ENCODE data around the gene REEP1. TPM values are rescaled to one million over a fixed set of nuclear protein-coding genes. Genes with fewer than 3 reads are reported as not detected.
"Not testable (repeated sequence)": the region's sequence is repeated elsewhere in the genome, so short reads cannot be mapped to it uniquely, and the experiment has no call there.

The REEP1 gene
- total RNA-seq, 1 donor from 2014 or later: 0.62 TPM

- H3K36me3 Mint-ChIP-seq (ENCODE audit: low read depth, unreplicated experiment): no peaks in the 10 kb centered on the region
- H3K9me3 Mint-ChIP-seq (ENCODE audit: unreplicated experiment): no peaks in the 10 kb centered on the region
- no peak for DNase-seq (ENCODE audit: low spot score)
- no peak overlapping the region for H3K4me3 Mint-ChIP-seq (ENCODE audit: unreplicated experiment)
- H3K27me3 Mint-ChIP-seq (ENCODE audit: unreplicated experiment): no peaks in the 10 kb centered on the region
- no peaks in the 10 kb centered on the region for H3K4me1 Mint-ChIP-seq (ENCODE audit: unreplicated experiment)
- TF ChIP-seq, protein P1, sequence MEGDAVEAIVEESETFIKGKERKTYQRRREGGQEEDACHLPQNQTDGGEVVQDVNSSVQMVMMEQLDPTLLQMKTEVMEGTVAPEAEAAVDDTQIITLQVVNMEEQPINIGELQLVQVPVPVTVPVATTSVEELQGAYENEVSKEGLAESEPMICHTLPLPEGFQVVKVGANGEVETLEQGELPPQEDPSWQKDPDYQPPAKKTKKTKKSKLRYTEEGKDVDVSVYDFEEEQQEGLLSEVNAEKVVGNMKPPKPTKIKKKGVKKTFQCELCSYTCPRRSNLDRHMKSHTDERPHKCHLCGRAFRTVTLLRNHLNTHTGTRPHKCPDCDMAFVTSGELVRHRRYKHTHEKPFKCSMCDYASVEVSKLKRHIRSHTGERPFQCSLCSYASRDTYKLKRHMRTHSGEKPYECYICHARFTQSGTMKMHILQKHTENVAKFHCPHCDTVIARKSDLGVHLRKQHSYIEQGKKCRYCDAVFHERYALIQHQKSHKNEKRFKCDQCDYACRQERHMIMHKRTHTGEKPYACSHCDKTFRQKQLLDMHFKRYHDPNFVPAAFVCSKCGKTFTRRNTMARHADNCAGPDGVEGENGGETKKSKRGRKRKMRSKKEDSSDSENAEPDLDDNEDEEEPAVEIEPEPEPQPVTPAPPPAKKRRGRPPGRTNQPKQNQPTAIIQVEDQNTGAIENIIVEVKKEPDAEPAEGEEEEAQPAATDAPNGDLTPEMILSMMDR (IDR thresholded peaks at IDR 0.05; ENCODE audit: unreplicated experiment): no peak
- H3K27ac Mint-ChIP-seq (ENCODE audit: unreplicated experiment): no peak overlapping the region
These were observed 14.8 kb upstream of the REEP1 start for GRCh38 chr2:86352137-86352726.

GRCh38 chr2:86350751-86351150 lies 13.3 kb upstream of the REEP1 start:
- TF ChIP-seq, protein P1 (IDR thresholded peaks at IDR 0.05; ENCODE audit: unreplicated experiment): no peak
- no peaks in the 10 kb centered on the region for H3K27me3 Mint-ChIP-seq (ENCODE audit: unreplicated experiment)
- H3K9me3 Mint-ChIP-seq (ENCODE audit: unreplicated experiment): no peaks in the 10 kb centered on the region

GRCh38 chr2:86347401-86347800 lies 10.0 kb upstream of the REEP1 start:
- H3K36me3 Mint-ChIP-seq (ENCODE audit: low read depth, unreplicated experiment): no peaks in the 10 kb centered on the region
- H3K4me1 Mint-ChIP-seq (ENCODE audit: unreplicated experiment): no peaks in the 10 kb centered on the region
- TF ChIP-seq, protein P1 (IDR thresholded peaks at IDR 0.05; ENCODE audit: unreplicated experiment): no peak
- DNase-seq (ENCODE audit: low spot score): no peak
- H3K27ac Mint-ChIP-seq (ENCODE audit: unreplicated experiment): no peak overlapping the region
- H3K9me3 Mint-ChIP-seq (ENCODE audit: unreplicated experiment): no peaks in the 10 kb centered on the region
- no peaks in the 10 kb centered on the region for H3K27me3 Mint-ChIP-seq (ENCODE audit: unreplicated experiment)
- H3K4me3 Mint-ChIP-seq (ENCODE audit: unreplicated experiment): no peak overlapping the region

More at GRCh38 chr2:86350751-86351150, 13.3 kb upstream of the REEP1 start:
- DNase-seq (ENCODE audit: low spot score): no peak
- H3K4me1 Mint-ChIP-seq (ENCODE audit: unreplicated experiment): no peaks in the 10 kb centered on the region
- H3K36me3 Mint-ChIP-seq (ENCODE audit: low read depth, unreplicated experiment): no peaks in the 10 kb centered on the region
- H3K4me3 Mint-ChIP-seq (ENCODE audit: unreplicated experiment): no peak overlapping the region
- H3K27ac Mint-ChIP-seq (ENCODE audit: unreplicated experiment): no peak overlapping the region

- H3K27me3 Mint-ChIP-seq (ENCODE audit: unreplicated experiment); H3K4me3 Mint-ChIP-seq (ENCODE audit: unreplicated experiment); DNase-seq (ENCODE audit: low spot score); H3K9me3 Mint-ChIP-seq (ENCODE audit: unreplicated experiment); H3K36me3 Mint-ChIP-seq (ENCODE audit: low read depth, unreplicated experiment); H3K27ac Mint-ChIP-seq (ENCODE audit: unreplicated experiment); H3K4me1 Mint-ChIP-seq (ENCODE audit: unreplicated experiment): not testable (repeated sequence)
These were observed 8.5 kb upstream of the REEP1 start for GRCh38 chr2:86345783-86346370.

GRCh38 chr2:86344404-86344803 lies 7.0 kb upstream of the REEP1 start:
- DNase-seq (ENCODE audit: low spot score): no peak
- no peaks in the 10 kb centered on the region for H3K9me3 Mint-ChIP-seq (ENCODE audit: unreplicated experiment)
- H3K4me1 Mint-ChIP-seq (ENCODE audit: unreplicated experiment): no peaks in the 10 kb centered on the region
- TF ChIP-seq, protein P1 (IDR thresholded peaks at IDR 0.05; ENCODE audit: unreplicated experiment): no peak
- H3K4me3 Mint-ChIP-seq (ENCODE audit: unreplicated experiment): no peak overlapping the region
- peaks cover 4% of the 10 kb centered on the region for H3K27me3 Mint-ChIP-seq (ENCODE audit: unreplicated experiment)
- peaks cover 5% of the 10 kb centered on the region for H3K36me3 Mint-ChIP-seq (ENCODE audit: low read depth, unreplicated experiment)
- H3K27ac Mint-ChIP-seq (ENCODE audit: unreplicated experiment): no peak overlapping the region

Measured in endothelial cell (in vitro differentiated cells).